HepG2 (cell line): ENCODE data around the gene STX2. TPM values are rescaled to one million over a fixed set of nuclear protein-coding genes. Genes with fewer than 3 reads are reported as not detected.

ENCODE experiments used
- AHDC1 ChIP-seq: sonication (generic); formaldehyde crosslinking; IDR thresholded peaks from 2 replicates; pipeline ENCODE4 v1.5.1; 2020; ENCODE audit warnings: mild to moderate bottlenecking, missing genetic modification reagents, borderline replicate concordance
- CSRNP1 ChIP-seq: sonication (generic); formaldehyde crosslinking; IDR thresholded peaks from 2 replicates; pipeline ENCODE4 v1.8.1; 2023; ENCODE audit warnings: mild to moderate bottlenecking, missing genetic modification reagents
- CTCF ChIP-seq: sonication (generic); formaldehyde crosslinking; IDR thresholded peaks from 2 replicates; pipeline ENCODE4 v1.5.0; 2020; ENCODE audit warnings: mild to moderate bottlenecking, missing genetic modification reagents, moderate library complexity
- KDM1A ChIP-seq: IDR thresholded peaks from 2 replicates; pipeline ENCODE4 v1.6.1; 2016; ENCODE audit warnings: missing compliant biosample characterization
- NFE2L1 ChIP-seq: sonication (generic); formaldehyde crosslinking; IDR thresholded peaks from 2 replicates; pipeline ENCODE4 v1.4.0; 2020; ENCODE audit warnings: missing genetic modification reagents, mild to moderate bottlenecking, borderline replicate concordance
- NFYB ChIP-seq: sonication (generic); formaldehyde crosslinking; IDR thresholded peaks from 2 replicates; pipeline ENCODE4 v1.4.0; 2020; ENCODE audit warnings: missing genetic modification reagents
- NFYC ChIP-seq: IDR thresholded peaks from 2 replicates; pipeline ENCODE4 v1.6.1; 2016; ENCODE audit warnings: missing genetic modification reagents, missing compliant biosample characterization
- RCOR2 ChIP-seq: IDR thresholded peaks from 2 replicates; pipeline ENCODE4 v1.6.1; 2016; ENCODE audit warnings: missing biosample characterization, missing genetic modification reagents
- RFX5 ChIP-seq: IDR thresholded peaks from 2 replicates; pipeline ENCODE4 v1.6.1; 2011; ENCODE audit warnings: low read depth, low read length, improper control_type of control experiment
- SCMH1 ChIP-seq: sonication (generic); formaldehyde crosslinking; IDR thresholded peaks from 2 replicates; pipeline ENCODE4 v1.9.0; 2021; ENCODE audit warnings: missing genetic modification reagents, mild to moderate bottlenecking, borderline replicate concordance
- STAT6 ChIP-seq: sonication (generic); formaldehyde crosslinking; IDR thresholded peaks from 2 replicates; pipeline ENCODE4 v1.4.0; 2020; ENCODE audit warnings: missing genetic modification reagents, mild to moderate bottlenecking, borderline replicate concordance
- TEAD3 ChIP-seq: optimal IDR thresholded peaks from 2 replicates; pipeline ENCODE3; 2016; ENCODE audit warnings: borderline replicate concordance
- ZMYM4 ChIP-seq: sonication (generic); formaldehyde crosslinking; IDR thresholded peaks from 2 replicates; pipeline ENCODE4 v1.8.1; 2023; ENCODE audit warnings: mild to moderate bottlenecking, missing genetic modification reagents
- ZNF367 ChIP-seq: sonication (generic); formaldehyde crosslinking; IDR thresholded peaks from 2 replicates; pipeline ENCODE4 v1.4.0; 2020; ENCODE audit warnings: missing genetic modification reagents, borderline replicate concordance
- ZNF44 ChIP-seq: sonication (generic); formaldehyde crosslinking; IDR thresholded peaks from 2 replicates; pipeline ENCODE4 v1.5.1; 2020; ENCODE audit warnings: mild to moderate bottlenecking, missing genetic modification reagents
- ZNF615 ChIP-seq: sonication (generic); formaldehyde crosslinking; IDR thresholded peaks from 2 replicates; pipeline ENCODE4 v1.5.0; 2020; ENCODE audit warnings: mild to moderate bottlenecking, missing genetic modification reagents, borderline replicate concordance
- ZNF780A ChIP-seq: sonication (generic); formaldehyde crosslinking; IDR thresholded peaks from 2 replicates; pipeline ENCODE4 v1.8.0; 2022; ENCODE audit warnings: mild to moderate bottlenecking, missing genetic modification reagents, moderate library complexity
- ZNF83 ChIP-seq: sonication (generic); formaldehyde crosslinking; IDR thresholded peaks from 2 replicates; pipeline ENCODE4 v1.4.0; 2020; ENCODE audit warnings: missing genetic modification reagents, mild to moderate bottlenecking, borderline replicate concordance
- polyA plus RNA-seq, 8 experiments: library from polyadenylated mRNA; depleted of rRNA in 3 of 8; stranded (reverse) in 7 of 8; unstranded in 1 of 8; fragments of >200 nt; fragmentation: Illumina TruSeq in 4 of 8; extraction: Trizol in 4 of 8; gene quantifications; 2 replicates each; pipeline versions ENCODE4 v1.2.1 to v1.2.3, GENCODE V29; 2011 to 2016; ENCODE audit warnings: low read depth in 4 of 8, missing spikeins in 1 of 8, mixed read lengths in 1 of 8; ENCODE audit not compliant: insufficient read depth in 1 of 8
- total RNA-seq, 5 experiments: library from RNA; depleted of rRNA; stranded (reverse); fragments of >200 nt; fragmentation: Illumina TruSeq; extraction: Trizol; gene quantifications; 2 replicates each; pipeline ENCODE4 v1.2.3, GENCODE V29; 2016; ENCODE audit warnings: low read depth in 1 of 5

Gene STX2
- total and polyA plus RNA-seq, 2 of the 13 experiments (the other 11 are each of a cell fraction or from before 2014, with no cell fraction given), result 13.4 to 25.1 TPM

GRCh38 chr12:130863298-130863697, 24.2 kb upstream of the STX2 start (continued):
- TF ChIP-seq NFE2L1 (CRISPR knock-in tag) (no peak), AHDC1 (CRISPR knock-in tag) (0 out of 2 replicates have a peak, but pooled peaks have one; percentile 32), ZNF83 (no peak), KDM1A (CRISPR knock-in tag) (peak; percentile 71), STAT6 (CRISPR knock-in tag) (no peak), RCOR2 (peak; percentile 79), CSRNP1 (CRISPR knock-in tag) (no peak), ZMYM4 (CRISPR knock-in tag) (peak; percentile 30; the same call in 1 of the 2 replicates), SCMH1 (no peak), NFYB (CRISPR knock-in tag) (no peak), TEAD3 (CRISPR knock-in tag) (peak; percentile 64), ZNF615 (no peak), ZNF367 (no peak), ZNF780A (no peak), NFYC (CRISPR knock-in tag) (no peak), CTCF (CRISPR knock-in tag) (peak; percentile 53), RFX5 (no peak), ZNF44 (CRISPR knock-in tag) (no peak)
